Upper lobe of right lung (tissue), 1 donor: ENCODE data around the gene PRKG1. TPM values are rescaled to one million over a fixed set of nuclear protein-coding genes. Genes with fewer than 3 reads are reported as not detected.

Experiments
- ATAC-seq: fragments of 200-7000 bp; cut with Tn5 transposase; one replicate; pipeline ENCODE4 v1.9.1; 2020; ENCODE audit warnings: mild to moderate bottlenecking, moderate library complexity
- DNase-seq: peaks from one replicate; pipeline ENCODE4 v3.0.0-alpha.2; 2020
- H3K27ac ChIP-seq: fragments of 200-600 bp; one replicate; pipeline ENCODE4 v1.8.0; 2022
- H3K27me3 ChIP-seq: fragments of 200-600 bp; one replicate; pipeline ENCODE4 v1.8.0; 2022; ENCODE audit warnings: mild to moderate bottlenecking
- H3K36me3 ChIP-seq: fragments of 200-600 bp; one replicate; pipeline ENCODE4 v1.8.0; 2022
- H3K4me1 ChIP-seq: fragments of 200-600 bp; one replicate; pipeline ENCODE4 v1.8.0; 2022
- H3K4me3 ChIP-seq: fragments of 200-600 bp; one replicate; pipeline ENCODE4 v1.8.0; 2022; ENCODE audit warnings: mild to moderate bottlenecking
- H3K9me3 ChIP-seq: fragments of 200-600 bp; one replicate; pipeline ENCODE4 v1.8.0; 2022
- intact Hi-C: fragments of 100-400 bp; cut with DNase I; formaldehyde crosslinking; loops from one replicate; pipeline ENCODE4 v1.11.0; 2022
- total RNA-seq: library from RNA; stranded (reverse); fragmentation: NEBNext Ultra II Directional; extraction: Animal tissue kit (Norgen Biotek cat#: 25700); gene quantifications from one replicate; pipeline ENCODE4 v1.2.1, GENCODE V29; 2021
- TF ChIP-seq, protein P1 (sequence below): fragments of 200-600 bp; IDR thresholded peaks from one replicate; pipeline ENCODE4 v1.8.0; 2022; ENCODE audit warnings: antibody characterized with exemption
- donor health status: DM: no; HTN: yes; CAD: no; lungs with severe emphysema.

PRKG1 gene
- total RNA-seq, 1 donor from 2014 or later: 30.0 TPM

DNA sequence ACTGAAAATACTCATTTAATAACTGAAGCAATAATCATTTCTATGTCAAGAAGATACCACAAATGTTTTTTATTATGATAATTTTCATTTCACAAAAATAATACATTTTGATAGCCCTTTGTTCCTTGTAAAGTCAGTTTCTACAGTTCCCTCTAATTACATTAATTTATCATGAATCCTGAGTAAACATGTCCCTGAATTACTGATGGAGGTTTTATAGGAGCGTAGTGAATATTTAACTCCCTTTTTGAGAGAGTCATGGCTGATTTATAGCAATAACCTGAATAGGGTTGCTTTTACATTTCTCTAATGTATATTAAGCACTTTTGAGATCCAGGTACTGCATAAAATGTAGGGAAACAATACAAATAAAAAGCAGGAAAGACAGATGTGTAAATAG, 1023.8 kb downstream of the PRKG1 start:
- no peaks in the 10 kb centered on the region for H3K27me3 ChIP-seq
- ATAC-seq (no peak), DNase-seq (no peak)
- intact Hi-C loops: no loop called here
- H3K36me3 ChIP-seq: no peaks in the 10 kb centered on the region
- no peaks in the 10 kb centered on the region for H3K4me1 ChIP-seq
- no peaks in the 10 kb centered on the region for H3K9me3 ChIP-seq
- TF ChIP-seq, protein P1, sequence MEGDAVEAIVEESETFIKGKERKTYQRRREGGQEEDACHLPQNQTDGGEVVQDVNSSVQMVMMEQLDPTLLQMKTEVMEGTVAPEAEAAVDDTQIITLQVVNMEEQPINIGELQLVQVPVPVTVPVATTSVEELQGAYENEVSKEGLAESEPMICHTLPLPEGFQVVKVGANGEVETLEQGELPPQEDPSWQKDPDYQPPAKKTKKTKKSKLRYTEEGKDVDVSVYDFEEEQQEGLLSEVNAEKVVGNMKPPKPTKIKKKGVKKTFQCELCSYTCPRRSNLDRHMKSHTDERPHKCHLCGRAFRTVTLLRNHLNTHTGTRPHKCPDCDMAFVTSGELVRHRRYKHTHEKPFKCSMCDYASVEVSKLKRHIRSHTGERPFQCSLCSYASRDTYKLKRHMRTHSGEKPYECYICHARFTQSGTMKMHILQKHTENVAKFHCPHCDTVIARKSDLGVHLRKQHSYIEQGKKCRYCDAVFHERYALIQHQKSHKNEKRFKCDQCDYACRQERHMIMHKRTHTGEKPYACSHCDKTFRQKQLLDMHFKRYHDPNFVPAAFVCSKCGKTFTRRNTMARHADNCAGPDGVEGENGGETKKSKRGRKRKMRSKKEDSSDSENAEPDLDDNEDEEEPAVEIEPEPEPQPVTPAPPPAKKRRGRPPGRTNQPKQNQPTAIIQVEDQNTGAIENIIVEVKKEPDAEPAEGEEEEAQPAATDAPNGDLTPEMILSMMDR: no peak
- no peak overlapping the region for H3K27ac ChIP-seq
- H3K4me3 ChIP-seq: no peak overlapping the region

DNA sequence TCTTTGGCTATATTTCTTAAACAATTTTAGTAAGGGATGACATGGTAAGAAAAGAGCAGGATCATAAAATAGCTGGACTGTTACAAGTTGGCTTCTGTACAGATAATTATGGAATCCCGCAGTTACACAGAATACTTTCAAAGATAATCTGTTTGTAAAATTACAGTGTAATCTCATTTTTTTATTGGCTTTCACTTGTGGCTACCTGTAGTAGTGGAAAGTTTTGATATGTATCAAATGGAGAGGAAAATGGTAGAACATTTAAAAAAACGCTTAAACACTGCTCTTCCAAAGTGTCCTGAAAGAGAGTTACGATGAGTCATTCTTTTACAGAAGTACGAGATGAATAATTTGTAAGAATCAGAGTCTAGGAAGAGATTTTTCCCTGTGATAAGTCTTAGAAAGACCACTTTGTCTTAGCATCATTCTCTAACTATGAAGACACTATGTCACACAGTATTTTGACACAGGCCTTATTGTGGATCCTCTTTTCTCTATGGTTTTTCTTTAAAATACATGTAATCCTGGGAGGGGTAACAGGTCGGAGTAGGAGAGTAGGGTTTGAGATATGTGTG, 1024.8 kb downstream of the PRKG1 start:
- H3K9me3 ChIP-seq: no peaks in the 10 kb centered on the region
- H3K27me3 ChIP-seq: no peaks in the 10 kb centered on the region
- TF ChIP-seq, protein P1: no peak
- ATAC-seq: no peak
- intact Hi-C loops: no loop called here
- no peak overlapping the region for H3K27ac ChIP-seq
- H3K4me3 ChIP-seq: no peak overlapping the region
- no peaks in the 10 kb centered on the region for H3K36me3 ChIP-seq
- H3K4me1 ChIP-seq: no peaks in the 10 kb centered on the region
- DNase-seq: no peak

DNA sequence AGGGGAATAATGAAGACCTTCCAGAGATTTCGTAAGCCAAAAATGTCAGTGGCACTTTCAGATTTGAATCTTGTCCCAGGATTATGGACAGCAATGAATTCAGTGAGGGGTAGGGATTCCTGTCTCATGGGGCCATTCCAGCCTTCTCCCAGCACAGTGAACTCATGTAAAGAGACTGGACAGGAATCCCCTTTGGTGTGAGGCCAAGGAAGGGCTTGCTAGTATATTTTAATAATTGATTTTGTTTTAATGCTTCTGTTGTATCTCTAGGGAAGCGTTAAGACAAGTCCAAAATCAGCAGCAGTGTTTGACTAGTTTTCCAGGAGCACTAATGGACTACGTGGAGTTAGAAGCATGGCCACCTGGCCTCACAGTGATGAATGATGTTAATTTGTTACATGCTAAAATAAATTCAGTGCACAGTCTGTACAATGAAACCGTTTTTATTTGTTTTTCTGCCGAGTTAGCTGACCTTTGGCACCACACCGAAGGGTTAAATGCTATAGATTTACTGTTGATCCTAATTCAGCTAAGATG, 1025.8 kb downstream of the PRKG1 start:
- intact Hi-C loops: no loop called here
- ATAC-seq (no peak), DNase-seq (no peak)
- Histone ChIP-seq H3K27me3 (no peaks in the 10 kb centered on the region), H3K36me3 (no peaks in the 10 kb centered on the region), H3K4me3 (no peak overlapping the region), H3K27ac (no peak overlapping the region), H3K9me3 (no peaks in the 10 kb centered on the region), H3K4me1 (no peaks in the 10 kb centered on the region)
- TF ChIP-seq, protein P1: no peak

DNA sequence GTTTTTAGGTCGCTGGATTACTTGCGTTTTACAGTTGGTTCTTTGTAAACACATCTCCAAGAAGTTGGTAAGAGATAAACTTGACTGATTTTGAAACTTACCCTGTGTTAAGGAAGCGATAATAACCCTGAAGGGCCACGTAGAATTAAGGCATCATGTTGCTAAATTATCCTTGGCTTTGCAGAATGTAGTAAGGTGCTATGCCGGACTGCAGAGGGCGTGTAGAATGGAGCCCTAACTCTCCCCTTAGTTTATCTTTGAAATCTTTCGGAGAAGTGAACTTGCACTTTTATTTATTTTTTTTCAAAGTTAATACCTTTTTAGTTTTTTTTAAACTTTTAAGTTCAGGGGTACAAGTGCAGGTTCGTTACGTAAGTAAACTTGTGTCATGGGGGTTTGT, 1031.0 kb downstream of the PRKG1 start:
- Histone ChIP-seq H3K4me1 (no peaks in the 10 kb centered on the region), H3K9me3 (no peaks in the 10 kb centered on the region), H3K36me3 (no peaks in the 10 kb centered on the region), H3K27ac (no peak overlapping the region), H3K4me3 (no peak overlapping the region), H3K27me3 (no peaks in the 10 kb centered on the region)
- ATAC-seq (no peak), DNase-seq (no peak)
- TF ChIP-seq, protein P1: no peak
- intact Hi-C loops: no loop called here

- ATAC-seq (no peak), DNase-seq (no peak)
- no peaks in the 10 kb centered on the region for H3K9me3 ChIP-seq
- H3K27ac ChIP-seq: no peak overlapping the region
- no peaks in the 10 kb centered on the region for H3K4me1 ChIP-seq
- H3K4me3 ChIP-seq: no peak overlapping the region
- no peaks in the 10 kb centered on the region for H3K27me3 ChIP-seq
- intact Hi-C loops: no loop called here
- no peaks in the 10 kb centered on the region for H3K36me3 ChIP-seq
- TF ChIP-seq, protein P1: no peak
Observed at GRCh38 chr10:52106011-52106410, 1031.7 kb downstream of the PRKG1 start.

GRCh38 chr10:52106899-52107298, 1032.6 kb downstream of the PRKG1 start:
- H3K27ac ChIP-seq: no peak overlapping the region
- no peak overlapping the region for H3K4me3 ChIP-seq
- DNase-seq: no peak
- ATAC-seq: no peak
- H3K27me3 ChIP-seq: no peaks in the 10 kb centered on the region
- H3K9me3 ChIP-seq: no peaks in the 10 kb centered on the region
- H3K36me3 ChIP-seq: no peaks in the 10 kb centered on the region
- TF ChIP-seq, protein P1: no peak
- intact Hi-C loops: no loop called here
- no peaks in the 10 kb centered on the region for H3K4me1 ChIP-seq
